Lower leg skin (tissue), 4 donors: ENCODE results near the gene DDB1. TPM values are rescaled to one million over a fixed set of nuclear protein-coding genes. Genes with fewer than 3 reads are reported as not detected.

Experiments used
- DNase-seq, 2 donors: peaks; one replicate each; pipeline ENCODE4 v3.0.0-alpha.2; 2019; ENCODE audit warnings: low spot score in 2 of 2
- H3K4me3 ChIP-seq: fragments of 200-600 bp; sonication (generic); 2 replicates; pipeline ENCODE4 v1.5.1; 2017; ENCODE audit warnings: mild to moderate bottlenecking, low read depth; ENCODE audit not compliant: poor library complexity, severe bottlenecking
- CTCF ChIP-seq, 3 donors: fragments of 450-650 bp; IDR thresholded peaks; one replicate each; pipeline ENCODE4 v1.5.1; 2016; ENCODE audit warnings: antibody characterized with exemption in 3 of 3, mild to moderate bottlenecking in 3 of 3, moderate library complexity in 2 of 3
- POLR2A ChIP-seq, 2 donors: fragments of 450-650 bp; IDR thresholded peaks; one replicate each; pipeline ENCODE4 v1.6.1; 2016 to 2017; ENCODE audit warnings: antibody characterized with exemption in 2 of 2, mild to moderate bottlenecking in 1 of 2, moderate library complexity in 1 of 2
- WGBS, 2 donors: methylation state at CpG; one replicate each; pipeline ENCODE4 v1.1.5; 2018; 5-methylcytosine and 5-hydroxymethylcytosine counted together
- intact Hi-C: fragments of 100-400 bp; cut with DNase I; formaldehyde crosslinking; loops from one replicate; pipeline ENCODE4 v1.15.0; 2023; ENCODE audit warnings: low total_unique reads
- total RNA-seq, 4 donors: library from RNA; depleted of rRNA; stranded (reverse); fragments of >200 nt; gene quantifications; one replicate each; pipeline ENCODE4 v1.1.0, GENCODE V29; 2016

The DDB1 gene
- total RNA-seq, 4 donors from 2014 or later: 166 to 204 (median 185) TPM

- intact Hi-C loops: no loop called here
- TF ChIP-seq POLR2A (IDR thresholded peaks at IDR 0.05) (no peak), CTCF (IDR thresholded peaks at IDR 0.05) (no peak)
- 81 to 89% methylated on average over 5 of the region's 5 CpGs for WGBS, 2 donors
- DNase-seq: no peak
- H3K4me3 ChIP-seq: no peak overlapping the region
Measured at GRCh38 chr11:61364012-61364675, 31.2 kb upstream of the DDB1 start.

GRCh38 chr11:61362542-61362875 is 29.6 kb upstream of the DDB1 start:
- no peak for DNase-seq
- H3K4me3 ChIP-seq: peak overlapping the region; percentile 71
- TF ChIP-seq POLR2A (IDR thresholded peaks at IDR 0.05) (no peak), CTCF (IDR thresholded peaks at IDR 0.05) (no peak)
- intact Hi-C loops: no loop called here
- WGBS, 2 donors: 0 to 1% methylated on average over 12 of the region's 12 CpGs

GRCh38 chr11:61361741-61362541 is 29.0 kb upstream of the DDB1 start, which contains the start of the genes CYB561A3 and TMEM138:
CYB561A3 (minus strand) TSS chr11:61361882; CDS start chr11:61356713, 5,169 bp downstream.
TMEM138 (plus strand) TSS chr11:61362374; CDS start chr11:61364391, 2,017 bp downstream.
- 0% methylated on average over 50 to 54 of the region's 63 CpGs for WGBS, 2 donors
- intact Hi-C loops: no loop called here
- DNase-seq: peak; percentile 89 to 98
- peak within 1 kb of the TSS; percentile 71 for H3K4me3 ChIP-seq
- TF ChIP-seq CTCF (IDR thresholded peaks at IDR 0.05): no peak
- TF ChIP-seq POLR2A (IDR thresholded peaks at IDR 0.05): no peak

- DNase-seq: no peak
- H3K4me3 ChIP-seq: peak overlapping the region; percentile 71
- intact Hi-C loops: no loop called here
- TF ChIP-seq POLR2A (IDR thresholded peaks at IDR 0.05): no peak
- no peak for TF ChIP-seq CTCF (IDR thresholded peaks at IDR 0.05)
- 2 to 4% methylated on average over 20 to 22 of the region's 22 CpGs for WGBS, 2 donors
Measured at GRCh38 chr11:61361237-61361740, 28.4 kb upstream of the DDB1 start.

- DNase-seq: no peak
- WGBS, 2 donors: 85 to 86% methylated on average over 6 of the region's 6 CpGs
- TF ChIP-seq CTCF (IDR thresholded peaks at IDR 0.05) (no peak), POLR2A (IDR thresholded peaks at IDR 0.05) (no peak)
- intact Hi-C loops: no loop called here
- H3K4me3 ChIP-seq: no peak overlapping the region
Measured at GRCh38 chr11:61359516-61359915, 26.6 kb upstream of the DDB1 start.
